MM.1S (cell line): ENCODE results near the gene SLC43A1.

Experiments
- DNase-seq: peaks from one replicate; pipeline ENCODE4 v3.0.0-alpha.2; 2015
- H2AFZ ChIP-seq: fragments of 300-600 bp; sonication (generic); 2 replicates; pipeline ENCODE4 v1.6.0; 2016; ENCODE audit warnings: antibody characterized with exemption, low read length
- H3F3A ChIP-seq: fragments of 300-600 bp; sonication (generic); 2 replicates; pipeline ENCODE4 v1.6.1; 2016; ENCODE audit warnings: mild to moderate bottlenecking, antibody characterized with exemption, low read length, moderate library complexity, mixed read lengths; ENCODE audit not compliant: insufficient read depth
- H3K27ac ChIP-seq: fragments of 300-600 bp; sonication (generic); 2 replicates; pipeline ENCODE4 v1.5.1; 2016; ENCODE audit warnings: mild to moderate bottlenecking, low read length
- H3K27me3 ChIP-seq: fragments of 300-600 bp; sonication (generic); replicated peaks from 2 replicates; pipeline ENCODE4 v1.6.0; 2016; ENCODE audit warnings: low read length; ENCODE audit not compliant: insufficient read depth
- H3K36me3 ChIP-seq: fragments of 300-600 bp; sonication (generic); replicated peaks from 2 replicates; pipeline ENCODE4 v1.6.1; 2016; ENCODE audit warnings: mild to moderate bottlenecking, low read length, mixed read lengths; ENCODE audit not compliant: insufficient read depth
- H3K4me1 ChIP-seq: fragments of 300-600 bp; sonication (generic); 2 replicates; pipeline ENCODE4 v1.6.1; 2016; ENCODE audit warnings: low read length, mixed read lengths
- H3K4me2 ChIP-seq: fragments of 300-600 bp; sonication (generic); 2 replicates; pipeline ENCODE4 v1.6.0; 2016; ENCODE audit warnings: low read depth, low read length
- H3K4me3 ChIP-seq: fragments of 300-600 bp; sonication (generic); 2 replicates; pipeline ENCODE4 v1.5.1; 2016; ENCODE audit warnings: low read length, mixed read lengths
- H3K79me2 ChIP-seq: fragments of 300-600 bp; sonication (generic); 2 replicates; pipeline ENCODE4 v1.6.1; 2016; ENCODE audit warnings: mixed run types, low read length, mixed read lengths
- H3K9ac ChIP-seq: fragments of 300-600 bp; sonication (generic); 2 replicates; pipeline ENCODE4 v1.6.1; 2016; ENCODE audit warnings: low read length, mixed read lengths
- H3K9me2 ChIP-seq: fragments of 300-600 bp; sonication (generic); replicated peaks from 2 replicates; pipeline ENCODE4 v1.6.1; 2016; ENCODE audit warnings: mild to moderate bottlenecking, low read length, mixed read lengths; ENCODE audit not compliant: insufficient read depth
- H3K9me3 ChIP-seq: fragments of 300-600 bp; sonication (generic); replicated peaks from 2 replicates; pipeline ENCODE4 v1.6.1; 2016; ENCODE audit warnings: mild to moderate bottlenecking, low read length, mixed read lengths; ENCODE audit not compliant: insufficient read depth
- H4K20me1 ChIP-seq: fragments of 300-600 bp; sonication (generic); 2 replicates; pipeline ENCODE4 v1.6.1; 2016; ENCODE audit warnings: mild to moderate bottlenecking, low read length, moderate library complexity, mixed read lengths; ENCODE audit not compliant: insufficient read depth
- CTCF ChIP-seq: fragments of 300-600 bp; sonication (generic); IDR thresholded peaks from 2 replicates; pipeline ENCODE4 v1.5.1; 2016; ENCODE audit warnings: antibody characterized with exemption, low read length, mixed read lengths
- EZH2 ChIP-seq: fragments of 300-600 bp; sonication (generic); optimal IDR thresholded peaks from 2 replicates; pipeline ENCODE3; 2017; ENCODE audit warnings: low read depth, mild to moderate bottlenecking, antibody characterized with exemption, low read length, mixed read lengths
- EZH2phosphoT487 ChIP-seq: fragments of 300-600 bp; sonication (generic); IDR thresholded peaks from 2 replicates; pipeline ENCODE4 v1.6.1; 2018; ENCODE audit warnings: antibody characterized with exemption, low read length

SLC43A1 gene

GRCh38 chr11:57549983-57550382 is 34.5 kb upstream of the SLC43A1 start:
- Histone ChIP-seq H3K36me3 (no peaks in the 10 kb centered on the region; the same call in 1 of the 2 replicates), H2AFZ (no peak overlapping the region), H3F3A (peaks cover 23% of the 10 kb centered on the region), H3K4me1 (peaks cover 15% of the 10 kb centered on the region), H3K9me2 (no peaks in the 10 kb centered on the region), H3K27ac (no peak overlapping the region), H4K20me1 (no peaks in the 10 kb centered on the region), H3K4me3 (no peak overlapping the region), H3K9me3 (no peaks in the 10 kb centered on the region), H3K79me2 (no peaks in the 10 kb centered on the region), H3K4me2 (no peak overlapping the region), H3K9ac (no peak overlapping the region), H3K27me3 (no peaks in the 10 kb centered on the region)
- DNase-seq = no peak
- TF ChIP-seq EZH2 = no peak
- no peak for TF ChIP-seq EZH2phosphoT487
- TF ChIP-seq CTCF = no peak

- no peak for TF ChIP-seq CTCF
- no peak for TF ChIP-seq EZH2
- TF ChIP-seq EZH2phosphoT487 = no peak
- Histone ChIP-seq H3K4me1 (peaks cover 15% of the 10 kb centered on the region), H3K27me3 (no peaks in the 10 kb centered on the region), H3K36me3 (no peaks in the 10 kb centered on the region), H3F3A (peaks cover 23% of the 10 kb centered on the region), H3K4me2 (peak overlapping the region; percentile 70), H2AFZ (peak overlapping the region; percentile 25), H4K20me1 (no peaks in the 10 kb centered on the region), H3K9ac (peak overlapping the region; percentile 48), H3K27ac (peak overlapping the region; percentile 94), H3K79me2 (no peaks in the 10 kb centered on the region), H3K4me3 (peak overlapping the region; percentile 17), H3K9me2 (no peaks in the 10 kb centered on the region), H3K9me3 (no peaks in the 10 kb centered on the region)
- peak; percentile 82 for DNase-seq
Measured at GRCh38 chr11:57547854-57548377, 32.4 kb upstream of the SLC43A1 start.

- H3K9ac ChIP-seq = peak overlapping the region; percentile 48; the same call in 1 of the 2 replicates
- peak overlapping the region; percentile 70; the same call in 1 of the 2 replicates for H3K4me2 ChIP-seq
- H4K20me1 ChIP-seq = no peaks in the 10 kb centered on the region
- H2AFZ ChIP-seq = peak overlapping the region; percentile 43; the same call in 1 of the 2 replicates
- H3F3A ChIP-seq = peaks cover 23% of the 10 kb centered on the region
- H3K4me3 ChIP-seq = no peak overlapping the region; the same call in 1 of the 2 replicates
- no peaks in the 10 kb centered on the region for H3K36me3 ChIP-seq
- H3K27me3 ChIP-seq = no peaks in the 10 kb centered on the region
- H3K9me2 ChIP-seq = no peaks in the 10 kb centered on the region
- no peaks in the 10 kb centered on the region for H3K9me3 ChIP-seq
- H3K4me1 ChIP-seq = peaks cover 15% of the 10 kb centered on the region
- no peaks in the 10 kb centered on the region for H3K79me2 ChIP-seq
- TF ChIP-seq CTCF = peak; percentile 12; the same call in 1 of the 2 replicates
- TF ChIP-seq EZH2phosphoT487 = no peak
- peak overlapping the region; percentile 94 for H3K27ac ChIP-seq
- peak; percentile 29 for DNase-seq
Measured at GRCh38 chr11:57546869-57547475, 31.5 kb upstream of the SLC43A1 start.
